ENCODE data around the gene SAMD1.

DNA sequence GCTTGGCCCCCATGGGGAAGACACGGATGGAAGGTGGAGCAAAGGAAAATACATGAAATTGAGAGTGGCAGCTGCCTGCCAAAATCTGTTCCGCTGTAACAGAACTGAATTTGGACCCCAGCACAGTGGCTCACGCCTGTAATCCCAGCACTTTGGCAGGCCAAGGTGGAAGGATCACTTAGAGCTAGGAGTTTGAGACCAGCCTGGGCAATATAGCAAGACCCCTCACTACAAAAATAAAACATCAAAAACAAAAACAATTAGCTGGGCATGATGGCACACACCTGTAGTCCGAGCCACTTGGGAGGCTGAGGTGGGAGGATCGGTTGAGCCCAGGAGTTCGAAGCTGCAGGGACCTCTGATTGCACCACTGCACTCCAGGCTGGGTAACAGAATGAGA, 38.1 kb downstream of the SAMD1 start:
- TF ChIP-seq, protein P1, sequence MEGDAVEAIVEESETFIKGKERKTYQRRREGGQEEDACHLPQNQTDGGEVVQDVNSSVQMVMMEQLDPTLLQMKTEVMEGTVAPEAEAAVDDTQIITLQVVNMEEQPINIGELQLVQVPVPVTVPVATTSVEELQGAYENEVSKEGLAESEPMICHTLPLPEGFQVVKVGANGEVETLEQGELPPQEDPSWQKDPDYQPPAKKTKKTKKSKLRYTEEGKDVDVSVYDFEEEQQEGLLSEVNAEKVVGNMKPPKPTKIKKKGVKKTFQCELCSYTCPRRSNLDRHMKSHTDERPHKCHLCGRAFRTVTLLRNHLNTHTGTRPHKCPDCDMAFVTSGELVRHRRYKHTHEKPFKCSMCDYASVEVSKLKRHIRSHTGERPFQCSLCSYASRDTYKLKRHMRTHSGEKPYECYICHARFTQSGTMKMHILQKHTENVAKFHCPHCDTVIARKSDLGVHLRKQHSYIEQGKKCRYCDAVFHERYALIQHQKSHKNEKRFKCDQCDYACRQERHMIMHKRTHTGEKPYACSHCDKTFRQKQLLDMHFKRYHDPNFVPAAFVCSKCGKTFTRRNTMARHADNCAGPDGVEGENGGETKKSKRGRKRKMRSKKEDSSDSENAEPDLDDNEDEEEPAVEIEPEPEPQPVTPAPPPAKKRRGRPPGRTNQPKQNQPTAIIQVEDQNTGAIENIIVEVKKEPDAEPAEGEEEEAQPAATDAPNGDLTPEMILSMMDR (IDR thresholded peaks at IDR 0.05 in 8 of 11, conservative IDR thresholded peaks at IDR 0.05 in 3 of 11), result no peak
- no peak for TF ChIP-seq POLR2A (IDR thresholded peaks at IDR 0.05)
